Endothelial cell of umbilical vein (primary cell): Measurements from ENCODE around the gene C2orf81. TPM values are rescaled to one million over a fixed set of nuclear protein-coding genes. Genes with fewer than 3 reads are reported as not detected.

Source experiments
- BruUV-seq: library from RNA; stranded (reverse); fragments of 400-500 nt; replicated peaks from 2 replicates; lab custom pipeline; 2021; lab: Mats Ljungman, UMichigan
- CTCF ChIA-PET: fragments of 300-600, 350-600 bp; sonication (Branson Sonifier 250); formaldehyde crosslinking; loops from one replicate; lab custom pipeline; 2021; ENCODE audit warnings: antibody characterized with exemption, inconsistent platforms; lab: Charles Lee
- POLR2A ChIA-PET: fragments of 300-600, 350-600 bp; sonication (Branson Sonifier 250); formaldehyde crosslinking; loops from one replicate; lab custom pipeline; 2021; ENCODE audit warnings: antibody characterized with exemption, inconsistent platforms; lab: Charles Lee
- DNase-seq: peaks from one replicate; pipeline ENCODE4 v3.0.0-alpha.2; 2011; ENCODE audit warnings: low read depth, low spot score
- FAIRE-seq: peaks from 2 replicates; lab custom pipeline; 2011; peaks lifted over from hg19 to GRCh38; lab: Jason Lieb, UNC
- H2AFZ ChIP-seq: 2 replicates; pipeline ENCODE4 v1.6.0; 2012; ENCODE audit warnings: low read depth, low read length, control low read depth, inconsistent platforms
- H3K27ac ChIP-seq: 2 replicates; pipeline ENCODE4 v1.5.1; 2011; ENCODE audit warnings: low read depth, mild to moderate bottlenecking, control low read depth, low read length, moderate library complexity; ENCODE audit not compliant: insufficient read depth
- H3K27me3 ChIP-seq, 2 experiments: 2 replicates each; pipeline versions ENCODE4 v1.6.0 to v1.6.1; 2011; ENCODE audit warnings: low read length in 2 of 2, mixed read lengths in 1 of 2; ENCODE audit not compliant: control insufficient read depth in 2 of 2, insufficient read depth in 2 of 2
- H3K36me3 ChIP-seq, 2 experiments: 2 replicates in 1 of 2; 3 replicates in 1 of 2; pipeline ENCODE4 v1.5.1; 2011; ENCODE audit warnings: low read length in 2 of 2, mild to moderate bottlenecking in 1 of 2, moderate library complexity in 1 of 2; ENCODE audit not compliant: control insufficient read depth in 2 of 2, insufficient read depth in 2 of 2; ENCODE audit errors: extremely low read depth in 1 of 2
- H3K4me1 ChIP-seq: 3 replicates; pipeline ENCODE4 v1.5.1; 2011; ENCODE audit warnings: mild to moderate bottlenecking, low read length; ENCODE audit not compliant: control insufficient read depth, insufficient read depth; ENCODE audit errors: extremely low read depth
- H3K4me2 ChIP-seq: 2 replicates; pipeline ENCODE4 v1.6.1; 2011; ENCODE audit warnings: low read length, control low read depth, mixed read lengths; ENCODE audit not compliant: insufficient read depth
- H3K4me3 ChIP-seq, 3 experiments: fragments of 200-600 bp in 1 of 3; sonication (generic), shearing (Covaris generic) in 1 of 3; replicated peaks in 1 of 3; 2 replicates each; pipeline ENCODE4 v1.5.1; 2011 to 2016; ENCODE audit warnings: control low read depth in 3 of 3, low read length in 3 of 3, mild to moderate bottlenecking in 2 of 3, inconsistent platforms in 1 of 3, low read depth in 1 of 3, moderate library complexity in 1 of 3; ENCODE audit not compliant: insufficient read depth in 1 of 3
- H3K79me2 ChIP-seq: 2 replicates; pipeline ENCODE4 v1.6.0; 2012; ENCODE audit warnings: low read length, inconsistent platforms; ENCODE audit not compliant: control insufficient read depth, insufficient read depth
- H3K9ac ChIP-seq: replicated peaks from 2 replicates; pipeline ENCODE3; 2011; ENCODE audit warnings: low read length, control low read depth; ENCODE audit not compliant: insufficient read depth; ENCODE audit errors: extremely low read depth
- H3K9me1 ChIP-seq: replicated peaks from 3 replicates; pipeline ENCODE4 v1.6.0; 2011; ENCODE audit warnings: mild to moderate bottlenecking, low read length; ENCODE audit not compliant: control insufficient read depth, insufficient read depth; ENCODE audit errors: extremely low read depth
- H3K9me3 ChIP-seq: replicated peaks from 2 replicates; pipeline ENCODE4 v1.5.1; 2012; ENCODE audit warnings: low read length, inconsistent platforms; ENCODE audit not compliant: control insufficient read depth, insufficient read depth
- H4K20me1 ChIP-seq: replicated peaks from 2 replicates; pipeline ENCODE3; 2011; ENCODE audit warnings: mild to moderate bottlenecking, low read length; ENCODE audit not compliant: control insufficient read depth, insufficient read depth; ENCODE audit errors: extremely low read depth
- CTCF ChIP-seq, 2 donors: IDR thresholded peaks; 1 replicate in 1 of 2; 2 replicates in 1 of 2; pipeline ENCODE4 v1.5.1; 2011; ENCODE audit warnings: low read length in 2 of 2, mild to moderate bottlenecking in 2 of 2, moderate library complexity in 2 of 2, control low read depth in 1 of 2, inconsistent platforms in 1 of 2, low read depth in 1 of 2; ENCODE audit not compliant: insufficient read depth in 1 of 2; ENCODE audit errors: extremely low read depth in 1 of 2
- EZH2 ChIP-seq: IDR thresholded peaks from 2 replicates; pipeline ENCODE4 v1.6.1; 2012; ENCODE audit warnings: borderline replicate concordance, low read depth, mild to moderate bottlenecking, moderate library complexity, low read length, inconsistent platforms; ENCODE audit not compliant: severe bottlenecking
- FOS ChIP-seq: IDR thresholded peaks from 2 replicates; pipeline ENCODE4 v1.6.1; 2011; ENCODE audit warnings: mild to moderate bottlenecking, low read length, moderate library complexity, borderline replicate concordance; ENCODE audit not compliant: insufficient read depth
- GATA2 ChIP-seq: IDR thresholded peaks from 2 replicates; pipeline ENCODE4 v1.7.0; 2011; ENCODE audit warnings: low read depth, mild to moderate bottlenecking, moderate library complexity, mixed read lengths, low read length; ENCODE audit not compliant: insufficient read length, insufficient read depth
- JUN ChIP-seq: IDR thresholded peaks from 2 replicates; pipeline ENCODE4 v1.6.1; 2011; ENCODE audit warnings: borderline replicate concordance, low read depth; ENCODE audit not compliant: insufficient read length, insufficient read depth
- MAX ChIP-seq: IDR thresholded peaks from 2 replicates; pipeline ENCODE4 v1.6.1; 2011; ENCODE audit not compliant: insufficient read depth, insufficient read length
- MYC ChIP-seq: IDR thresholded peaks from one replicate; pipeline ENCODE4 v1.6.1; 2011; ENCODE audit warnings: mild to moderate bottlenecking, low read depth, low read length
- POLR2A ChIP-seq: IDR thresholded peaks from 2 replicates; pipeline ENCODE4 v1.6.1; 2012; ENCODE audit warnings: low read depth, mild to moderate bottlenecking, control low read depth, low read length
- POLR2AphosphoS5 ChIP-seq: IDR thresholded peaks from 2 replicates; pipeline ENCODE4 v1.6.1; 2012; ENCODE audit warnings: low read depth, mild to moderate bottlenecking, control low read depth, low read length, moderate library complexity; ENCODE audit not compliant: insufficient read depth
- dilution Hi-C: fragments of 300-500 bp; cut with MboI; formaldehyde crosslinking; loops from one replicate; pipeline ENCODE4 v1.15.0; 2019; ENCODE audit warnings: low sequenced_read_pairs; ENCODE audit not compliant: extremely low pct_ligation_motif_present
- intact Hi-C: fragments of 100-400 bp; cut with micrococcal nuclease; formaldehyde crosslinking; loops from one replicate; pipeline ENCODE4 v1.10.0; 2022
- polyA plus RNA-seq, 4 experiments: library from polyadenylated mRNA; depleted of rRNA in 3 of 4; stranded (reverse) in 3 of 4; unstranded in 1 of 4; fragments of >200 nt; gene quantifications; 2 replicates each; pipeline versions ENCODE4 v1.2.1 to v1.2.3, GENCODE V29; 2011 to 2012; ENCODE audit warnings: missing spikeins in 1 of 4
- total RNA-seq: library from RNA; stranded (reverse); gene quantifications from 2 replicates; pipeline ENCODE4 v1.2.3, GENCODE V29; 2021

The C2orf81 gene
- total and polyA plus RNA-seq, 2 donors (not counting 3 experiments of a cell fraction or from before 2014, with no cell fraction given): 0.17 to 0.71 TPM

- H3K36me3 ChIP-seq: peaks cover 0 to 14% of the 10 kb centered on the region in 2 experiments
- no peaks in the 10 kb centered on the region for H3K4me1 ChIP-seq
- no peak overlapping the region for H3K27ac ChIP-seq
- H3K9me3 ChIP-seq: no peaks in the 10 kb centered on the region
- POLR2A ChIA-PET: no interaction called here
- dilution Hi-C loops (no loop called here), intact Hi-C loops (no loop called here)
- no peak overlapping the region for H3K4me3 ChIP-seq
- peaks cover 32% of the 10 kb centered on the region for H3K79me2 ChIP-seq
- FAIRE-seq (no peak), DNase-seq (no peak)
- H3K27me3 ChIP-seq: no peaks in the 10 kb centered on the region
- TF ChIP-seq POLR2AphosphoS5: no peak
- TF ChIP-seq MAX: no peak
- TF ChIP-seq EZH2: no peak
- no peak for TF ChIP-seq CTCF (IDR thresholded peaks at IDR 0.05; ENCODE audit: extremely low read depth in 1 of 2, insufficient read depth in 1 of 2, low read depth in 1 of 2, low read length in 2 of 2)
- TF ChIP-seq MYC: no peak
- TF ChIP-seq POLR2A: no peak
- no peak for TF ChIP-seq JUN
- no peak for TF ChIP-seq FOS
- TF ChIP-seq GATA2: no peak
- no peak overlapping the region for H3K4me2 ChIP-seq
- TSS peak; percentile 49 for BruUV-seq
- H3K9me1 ChIP-seq: no peaks in the 10 kb centered on the region
- no peaks in the 10 kb centered on the region for H4K20me1 ChIP-seq
- no peak overlapping the region for H2AFZ ChIP-seq
- CTCF ChIA-PET: no interaction called here
- no peak overlapping the region for H3K9ac ChIP-seq
These were observed 43.4 kb downstream of the C2orf81 start for GRCh38 chr2:74378007-74378406.
